ENCODE results near the gene FOCAD.

DNA sequence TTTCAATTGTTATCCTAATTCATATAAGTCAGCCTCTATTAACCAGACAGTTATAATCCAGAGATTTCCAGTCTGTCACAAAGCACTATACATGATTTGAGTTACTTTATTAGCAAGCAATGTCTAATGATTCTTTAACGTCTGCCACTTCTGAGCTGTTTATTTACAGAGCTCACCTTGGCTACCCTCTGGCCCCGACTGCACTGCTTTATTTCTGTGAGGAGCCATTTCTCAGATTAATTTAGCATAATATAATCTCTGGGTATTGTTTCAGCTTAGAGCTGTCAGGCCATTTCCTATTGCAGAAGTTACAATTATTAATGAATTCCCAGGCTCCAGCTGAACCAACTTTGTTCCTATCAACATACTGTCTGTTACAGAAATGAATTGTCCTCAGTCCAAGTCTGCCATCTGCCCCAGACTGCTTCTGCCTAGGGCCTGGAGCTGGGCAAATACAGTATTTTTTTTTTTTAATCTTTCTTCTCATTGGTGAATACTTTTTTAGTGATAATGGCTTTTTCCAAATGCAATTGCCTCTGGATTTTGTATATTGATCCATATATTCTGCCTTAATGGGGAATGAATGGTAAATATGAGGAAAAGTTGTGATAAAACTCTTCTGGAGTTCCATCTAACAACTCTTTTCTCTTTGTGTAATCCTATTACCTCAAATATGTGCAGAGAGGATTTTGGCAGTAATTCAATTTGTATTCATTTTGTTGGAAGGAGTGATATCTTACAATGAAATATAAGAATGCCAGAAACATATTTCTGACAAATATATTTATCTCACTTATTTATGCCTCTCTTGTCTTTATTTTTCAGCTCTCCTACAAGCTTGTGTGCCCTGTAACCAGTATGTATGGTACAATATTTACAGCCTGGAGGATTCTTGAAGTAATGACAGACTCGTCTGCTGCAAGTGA, 104.7 kb downstream of the FOCAD start:
- TF ChIP-seq, protein P1, sequence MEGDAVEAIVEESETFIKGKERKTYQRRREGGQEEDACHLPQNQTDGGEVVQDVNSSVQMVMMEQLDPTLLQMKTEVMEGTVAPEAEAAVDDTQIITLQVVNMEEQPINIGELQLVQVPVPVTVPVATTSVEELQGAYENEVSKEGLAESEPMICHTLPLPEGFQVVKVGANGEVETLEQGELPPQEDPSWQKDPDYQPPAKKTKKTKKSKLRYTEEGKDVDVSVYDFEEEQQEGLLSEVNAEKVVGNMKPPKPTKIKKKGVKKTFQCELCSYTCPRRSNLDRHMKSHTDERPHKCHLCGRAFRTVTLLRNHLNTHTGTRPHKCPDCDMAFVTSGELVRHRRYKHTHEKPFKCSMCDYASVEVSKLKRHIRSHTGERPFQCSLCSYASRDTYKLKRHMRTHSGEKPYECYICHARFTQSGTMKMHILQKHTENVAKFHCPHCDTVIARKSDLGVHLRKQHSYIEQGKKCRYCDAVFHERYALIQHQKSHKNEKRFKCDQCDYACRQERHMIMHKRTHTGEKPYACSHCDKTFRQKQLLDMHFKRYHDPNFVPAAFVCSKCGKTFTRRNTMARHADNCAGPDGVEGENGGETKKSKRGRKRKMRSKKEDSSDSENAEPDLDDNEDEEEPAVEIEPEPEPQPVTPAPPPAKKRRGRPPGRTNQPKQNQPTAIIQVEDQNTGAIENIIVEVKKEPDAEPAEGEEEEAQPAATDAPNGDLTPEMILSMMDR (IDR thresholded peaks at IDR 0.05; ENCODE audit: low read length), result no peak
- no peak for TF ChIP-seq EZH2 (IDR thresholded peaks at IDR 0.05; ENCODE audit: borderline replicate concordance, low read length)
